H1 (cell line): ENCODE measurements around the gene CERT1. TPM values are rescaled to one million over a fixed set of nuclear protein-coding genes. Genes with fewer than 3 reads are reported as not detected.

Experiments used
- CTCF ChIA-PET: fragments of 300-600 bp; sonication (Branson Sonifier 250); formaldehyde crosslinking; loops from one replicate; lab custom pipeline; 2021; ENCODE audit not compliant: partially characterized antibody; lab: Charles Lee
- POLR2A ChIA-PET: fragments of 300-600 bp; sonication (Branson Sonifier 250); formaldehyde crosslinking; loops from one replicate; lab custom pipeline; 2021; ENCODE audit warnings: inconsistent platforms; ENCODE audit not compliant: partially characterized antibody; lab: Charles Lee
- DNase-seq, 2 experiments: peaks; one replicate each; pipeline versions ENCODE4 v3.0.0 to v3.0.0-alpha.2; 2010 to 2022; ENCODE audit warnings: low spot score in 2 of 2, low read depth in 1 of 2, mixed read lengths in 1 of 2
- FAIRE-seq: peaks from 2 replicates; lab custom pipeline; 2011; peaks lifted over from hg19 to GRCh38; lab: Jason Lieb, UNC
- H2AFZ ChIP-seq: 2 replicates; pipeline ENCODE4 v1.8.1; 2012; ENCODE audit warnings: low read length, inconsistent platforms
- H2AK5ac ChIP-seq: 2 replicates; pipeline ENCODE4 v1.6.1; 2013; ENCODE audit warnings: low read depth, low read length
- H2BK120ac ChIP-seq: replicated peaks from 2 replicates; pipeline ENCODE3; 2013; ENCODE audit warnings: low read depth, low read length, inconsistent platforms
- H2BK12ac ChIP-seq: 2 replicates; pipeline ENCODE4 v1.6.1; 2013; ENCODE audit warnings: low read depth, low read length
- H2BK15ac ChIP-seq: 2 replicates; pipeline ENCODE4 v1.6.1; 2013; ENCODE audit warnings: low read length
- H2BK20ac ChIP-seq: 2 replicates; pipeline ENCODE4 v1.6.1; 2013; ENCODE audit warnings: low read length
- H2BK5ac ChIP-seq: 2 replicates; pipeline ENCODE4 v1.6.1; 2013; ENCODE audit warnings: low read depth, low read length
- H3K14ac ChIP-seq: 2 replicates; pipeline ENCODE4 v1.6.1; 2013; ENCODE audit warnings: inconsistent platforms; ENCODE audit not compliant: insufficient read length
- H3K18ac ChIP-seq: 2 replicates; pipeline ENCODE4 v1.6.1; 2013; ENCODE audit warnings: low read length; ENCODE audit errors: extremely low read depth
- H3K23ac ChIP-seq: 2 replicates; pipeline ENCODE4 v1.6.1; 2013; ENCODE audit warnings: inconsistent platforms; ENCODE audit not compliant: insufficient read length
- H3K23me2 ChIP-seq: 2 replicates; pipeline ENCODE4 v1.6.1; 2013; ENCODE audit warnings: low read depth, low read length
- H3K27ac ChIP-seq: 2 replicates; pipeline ENCODE4 v1.6.1; 2011; ENCODE audit warnings: low read depth, low read length, inconsistent platforms
- H3K27me3 ChIP-seq, 4 experiments: replicated peaks in 1 of 4; 1 replicate in 1 of 4; 2 replicates in 3 of 4; pipeline versions ENCODE4 v1.6.1 to v1.8.1; 2011 to 2013; ENCODE audit warnings: low read length in 3 of 4, mild to moderate bottlenecking in 3 of 4, inconsistent platforms in 2 of 4, mixed read lengths in 2 of 4, moderate library complexity in 1 of 4; ENCODE audit not compliant: control insufficient read depth in 3 of 4, insufficient read depth in 3 of 4; ENCODE audit errors: extremely low read depth in 1 of 4
- H3K36me3 ChIP-seq, 4 experiments: 2 replicates each; pipeline versions ENCODE4 v1.6.1 to v1.8.1; 2011 to 2013; ENCODE audit warnings: mild to moderate bottlenecking in 4 of 4, low read length in 3 of 4, moderate library complexity in 2 of 4, control low read depth in 1 of 4, inconsistent platforms in 1 of 4; ENCODE audit not compliant: insufficient read depth in 4 of 4, control insufficient read depth in 2 of 4
- H3K4ac ChIP-seq: replicated peaks from 2 replicates; pipeline ENCODE3; 2013; ENCODE audit warnings: low read length, low read depth, mixed read lengths, inconsistent platforms; ENCODE audit not compliant: insufficient read length
- H3K4me1 ChIP-seq, 4 experiments: replicated peaks in 1 of 4; 1 replicate in 1 of 4; 2 replicates in 3 of 4; pipeline versions ENCODE4 v1.6.1 to v1.8.1; 2011 to 2013; ENCODE audit warnings: low read length in 3 of 4, inconsistent platforms in 2 of 4, mixed read lengths in 1 of 4; ENCODE audit not compliant: insufficient read depth in 4 of 4, control insufficient read depth in 3 of 4
- H3K4me2 ChIP-seq, 2 experiments: 2 replicates each; pipeline versions ENCODE4 v1.6.1 to v1.8.1; 2011 to 2013; ENCODE audit warnings: low read depth in 2 of 2, low read length in 2 of 2, control low read depth in 1 of 2, inconsistent platforms in 1 of 2, mild to moderate bottlenecking in 1 of 2; ENCODE audit not compliant: insufficient read depth in 1 of 2
- H3K4me3 ChIP-seq, 4 experiments: fragments of 200-600, 300-600 bp in 1 of 4; sonication (generic), shearing (Covaris generic), sonication (Bioruptor Twin) in 1 of 4; 2 replicates each; pipeline versions ENCODE4 v1.5.1 to v1.8.1; 2011 to 2016; ENCODE audit warnings: low read length in 4 of 4, low read depth in 3 of 4, control low read depth in 2 of 4, inconsistent platforms in 2 of 4, mild to moderate bottlenecking in 2 of 4, mixed read lengths in 1 of 4, moderate library complexity in 1 of 4; ENCODE audit not compliant: insufficient read depth in 2 of 4; ENCODE audit errors: extremely low read depth in 1 of 4
- H3K56ac ChIP-seq: replicated peaks from 2 replicates; pipeline ENCODE3; 2013; ENCODE audit warnings: low read depth, mild to moderate bottlenecking, mixed read lengths, low read length, inconsistent platforms; ENCODE audit not compliant: insufficient read length
- H3K79me1 ChIP-seq: 2 replicates; pipeline ENCODE4 v1.6.1; 2013; ENCODE audit warnings: low read depth, low read length, control low read depth
- H3K79me2 ChIP-seq, 2 experiments: 2 replicates each; pipeline versions ENCODE4 v1.6.1 to v1.8.1; 2012 to 2013; ENCODE audit warnings: low read length in 2 of 2, mild to moderate bottlenecking in 2 of 2, inconsistent platforms in 1 of 2; ENCODE audit not compliant: insufficient read depth in 2 of 2, control insufficient read depth in 1 of 2
- H3K9ac ChIP-seq, 4 experiments: replicated peaks in 1 of 4; 1 replicate in 1 of 4; 2 replicates in 3 of 4; pipeline versions ENCODE4 v1.6.1 to v1.8.1; 2011 to 2013; ENCODE audit warnings: low read depth in 3 of 4, low read length in 3 of 4, control low read depth in 2 of 4, mild to moderate bottlenecking in 2 of 4, moderate library complexity in 2 of 4, inconsistent platforms in 1 of 4; ENCODE audit errors: extremely low read depth in 1 of 4
- H3K9me3 ChIP-seq, 2 experiments: 2 replicates each; pipeline versions ENCODE4 v1.6.1 to v1.8.1; 2012 to 2013; ENCODE audit warnings: mild to moderate bottlenecking in 2 of 2, moderate library complexity in 2 of 2, control low read depth in 1 of 2, inconsistent platforms in 1 of 2, low read depth in 1 of 2, low read length in 1 of 2, mixed read lengths in 1 of 2; ENCODE audit not compliant: insufficient read depth in 2 of 2
- H4K20me1 ChIP-seq, 2 experiments: replicated peaks in 1 of 2; 2 replicates each; pipeline versions ENCODE3 to v1.8.1; 2011 to 2013; ENCODE audit warnings: inconsistent platforms in 2 of 2, low read length in 2 of 2, mild to moderate bottlenecking in 1 of 2; ENCODE audit not compliant: insufficient read depth in 2 of 2, control insufficient read depth in 1 of 2
- H4K5ac ChIP-seq: 2 replicates; pipeline ENCODE4 v1.6.1; 2013; ENCODE audit warnings: low read length, low read depth, mixed read lengths, inconsistent platforms; ENCODE audit not compliant: insufficient read length
- H4K8ac ChIP-seq: 2 replicates; pipeline ENCODE4 v1.8.0; 2013; ENCODE audit warnings: mild to moderate bottlenecking, moderate library complexity, low read length, inconsistent platforms; ENCODE audit not compliant: insufficient read depth; ENCODE audit errors: extremely low read depth
- H4K91ac ChIP-seq: replicated peaks from 2 replicates; pipeline ENCODE3; 2013; ENCODE audit warnings: low read length, mixed read lengths, inconsistent platforms; ENCODE audit not compliant: insufficient read length
- CHD2 ChIP-seq: IDR thresholded peaks from 2 replicates; pipeline ENCODE4 v1.6.1; 2012; ENCODE audit warnings: low read length, improper control_type of control experiment
- KDM4A ChIP-seq: IDR thresholded peaks from one replicate; pipeline ENCODE4 v1.7.1; 2012; ENCODE audit warnings: low read depth, mild to moderate bottlenecking, moderate library complexity, low read length, inconsistent platforms; ENCODE audit not compliant: severe bottlenecking
- POU5F1 ChIP-seq: IDR thresholded peaks from 2 replicates; pipeline ENCODE4 v1.6.1; 2011; ENCODE audit warnings: low read depth, mild to moderate bottlenecking, low read length, moderate library complexity
- RXRA ChIP-seq: IDR thresholded peaks from 2 replicates; pipeline ENCODE4 v1.6.1; 2011; ENCODE audit warnings: low read depth, mild to moderate bottlenecking, low read length, moderate library complexity; ENCODE audit not compliant: insufficient read depth
- WGBS, 2 experiments: shearing (Covaris generic) in 1 of 2; methylation state at CpG; one replicate each; pipeline versions ENCODE4 v1.1.6 to v1.1.7; 2013 to 2015; ENCODE audit warnings: low lambda C conversion rate in 2 of 2, mixed read lengths in 2 of 2, inconsistent platforms in 1 of 2, low coverage in 1 of 2, missing lambda C conversion rate in 1 of 2; ENCODE audit not compliant: insufficient replicate concordance in 2 of 2, insufficient coverage in 1 of 2, insufficient read length in 1 of 2; ENCODE audit errors: extremely low coverage in 1 of 2, missing lambda C conversion rate in 1 of 2; 5-methylcytosine and 5-hydroxymethylcytosine counted together
- polyA plus RNA-seq, 7 experiments: library from polyadenylated mRNA; depleted of rRNA in 3 of 7; stranded (reverse) in 5 of 7; unstranded in 2 of 7; fragments of >200 nt in 5 of 7; fragments of 200-250 nt in 2 of 7; gene quantifications; 1 replicate in 5 of 7; 2 replicates in 1 of 7; 4 replicates in 1 of 7; pipeline versions ENCODE4 v1.2.1 to v1.2.3, GENCODE V29; 2011 to 2013; ENCODE audit warnings: missing spikeins in 2 of 7, mixed read lengths in 2 of 7
- total RNA-seq: library from RNA; stranded (reverse); fragmentation: NEBNext Ultra II Directional; extraction: Animal tissue kit (Norgen Biotek cat#: 25700); gene quantifications from 2 replicates; pipeline ENCODE4 v1.2.1, GENCODE V29; 2021

Gene CERT1
- total and polyA plus RNA-seq, 2 of the 8 experiments (the other 6 are each of a cell fraction or from before 2014, with no cell fraction given): 7.8 to 55.3 TPM

DNA sequence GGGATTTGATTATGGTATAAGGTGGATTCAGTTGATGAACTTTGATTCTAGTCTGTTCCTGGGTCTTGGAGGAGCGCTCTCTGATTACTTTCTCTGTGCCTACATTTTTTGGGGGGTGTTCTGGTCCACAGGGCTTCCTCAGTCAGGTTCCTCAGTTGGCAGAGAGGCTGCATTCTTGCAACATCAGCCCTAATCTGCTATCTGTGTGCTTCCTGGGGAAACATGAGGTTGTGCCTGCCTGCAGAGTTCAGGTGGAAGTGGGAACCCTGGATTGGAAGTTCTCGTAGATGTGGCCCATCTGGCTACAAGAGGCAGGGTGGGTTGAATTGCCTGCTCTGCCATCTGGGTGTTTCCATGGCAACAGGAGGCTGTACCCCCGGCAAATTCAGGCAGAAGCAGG is 24.7 kb upstream of the CERT1 start:
- Histone ChIP-seq H4K8ac (0 out of 2 replicates have a peak overlapping the region, but pooled peaks have one; percentile 25), H2BK120ac (no peak overlapping the region), H2BK12ac (no peak overlapping the region), H3K23ac (no peak overlapping the region), H3K9me3 (no peaks in the 10 kb centered on the region), H2BK20ac (no peak overlapping the region), H3K27ac (no peak overlapping the region), H3K4me2 (no peak overlapping the region), H2AK5ac (no peak overlapping the region), H3K23me2 (no peaks in the 10 kb centered on the region), H3K4ac (no peak overlapping the region), H3K14ac (no peak overlapping the region), H3K79me1 (peaks cover 2% of the 10 kb centered on the region; the same call in 1 of the 2 replicates), H4K5ac (no peak overlapping the region), H3K18ac (no peak overlapping the region), H3K79me2 (peaks cover 0 to 4% of the 10 kb centered on the region in 2 experiments; a peak in 1 of 4 replicates), H2BK5ac (peak overlapping the region; percentile 15; the same call in 1 of the 2 replicates), H4K20me1 (peaks cover 0 to 3% of the 10 kb centered on the region in 2 experiments), H3K4me1 (peaks cover 0 to 6% (median 4%) of the 10 kb centered on the region in 4 experiments; a peak in 4 of 7 replicates), H3K9ac (no peak overlapping the region), H3K27me3 (no peaks in the 10 kb centered on the region), H2AFZ (no peak overlapping the region), H3K36me3 (no peaks in the 10 kb centered on the region), H3K4me3 (no peak overlapping the region), H4K91ac (no peak overlapping the region), H2BK15ac (no peak overlapping the region), H3K56ac (no peak overlapping the region)
- 94% methylated on average over 3 of the region's 3 CpGs; no CpG with 5 or more reads in 1 of the 2 experiments for WGBS, 2 experiments
- FAIRE-seq (no peak), DNase-seq (no peak)
- TF ChIP-seq POU5F1 (no peak), CHD2 (no peak), RXRA (no peak), KDM4A (no peak)
- ChIA-PET POLR2A (no interaction called here), CTCF (no interaction called here)
